Measurements from ENCODE around the gene MIER2.
"Not testable (repeated sequence)": the region's sequence is repeated elsewhere in the genome, so short reads cannot be mapped to it uniquely, and the experiment has no call there.

MIER2 gene

DNA sequence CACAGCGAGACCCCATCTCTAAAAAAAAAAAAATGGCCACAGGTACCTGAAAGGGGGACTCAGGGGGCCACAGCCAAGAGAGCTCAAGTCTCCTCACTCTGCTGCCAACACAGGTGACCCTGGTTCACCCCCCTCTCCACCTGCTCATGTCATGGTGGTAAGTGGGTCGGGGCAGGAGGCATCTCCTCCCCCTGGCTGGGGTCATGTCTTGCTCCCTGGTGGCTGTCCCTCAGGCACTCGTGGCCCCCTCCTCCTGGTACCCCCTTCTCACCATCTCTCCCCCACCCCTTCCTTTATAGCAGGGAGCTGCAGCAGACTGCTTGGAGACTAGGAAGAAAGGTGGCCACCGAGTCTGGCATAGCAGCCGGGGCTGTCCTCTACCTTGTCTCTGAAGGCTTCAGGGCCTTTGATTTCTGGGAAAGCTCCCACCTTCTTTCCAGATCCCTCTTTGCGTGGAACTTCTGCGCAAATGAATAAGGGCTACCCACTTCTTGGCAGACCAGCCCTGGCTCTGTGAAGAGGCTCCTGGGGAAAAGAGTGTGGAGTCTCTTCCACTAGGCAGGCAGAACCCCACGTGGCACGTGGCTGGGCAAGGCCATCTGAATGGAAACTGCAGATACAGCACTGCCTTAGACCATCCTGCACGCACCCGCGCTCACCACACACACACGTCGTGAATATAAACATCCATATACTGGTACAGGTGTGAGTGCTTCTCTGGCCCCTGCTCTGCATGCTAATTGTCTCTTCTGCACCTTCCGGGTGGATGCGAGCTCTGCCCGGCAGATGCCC, 20.1 kb upstream of the MIER2 start:
- no peak for DNase-seq (ENCODE audit: low read depth in 2 of 3, low spot score in 1 of 3)

DNA sequence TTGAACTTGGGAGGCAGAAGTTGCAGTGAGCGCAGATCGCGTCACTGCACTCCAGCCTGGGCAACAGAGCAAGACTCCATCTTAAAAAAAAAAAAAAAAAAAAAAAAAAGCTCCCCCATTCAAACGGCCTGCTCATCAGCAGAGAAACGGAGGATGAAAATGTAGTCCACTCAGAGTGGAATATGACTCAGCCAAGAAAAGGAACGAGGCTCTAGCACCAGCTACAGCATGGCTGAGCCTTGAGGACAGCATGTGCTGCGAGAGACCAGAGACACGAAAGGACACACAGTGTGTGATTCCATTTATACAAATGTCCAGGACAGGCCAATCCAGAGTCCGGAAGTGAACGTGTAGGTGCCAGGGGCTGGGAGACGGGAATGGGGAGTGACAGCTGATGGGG, 18.1 kb upstream of the MIER2 start:
- DNase-seq (ENCODE audit: low read depth in 2 of 3, low spot score in 1 of 3), result no peak

DNA sequence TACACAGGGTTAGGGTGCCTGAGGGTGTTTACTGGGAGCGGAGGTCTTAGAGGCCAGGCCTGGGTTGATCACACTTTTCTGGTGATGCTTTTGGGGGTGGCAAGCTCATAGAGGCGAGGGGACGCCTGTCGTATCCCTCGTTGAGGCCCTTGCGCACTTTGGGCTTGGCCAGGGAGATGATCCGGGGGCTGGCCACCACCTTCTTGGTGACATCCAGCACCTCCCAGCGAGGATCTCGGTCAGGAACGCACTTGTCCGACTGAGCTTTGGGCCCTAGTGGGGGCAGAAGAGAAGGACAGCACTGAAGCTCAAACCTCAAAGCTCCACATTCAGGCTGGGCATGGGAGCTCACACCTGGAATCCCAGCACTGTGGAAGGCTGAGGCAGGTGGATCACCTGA, 17.6 kb upstream of the MIER2 start:
- DNase-seq (ENCODE audit: low read depth in 2 of 3, low spot score in 1 of 3), result no peak

DNA sequence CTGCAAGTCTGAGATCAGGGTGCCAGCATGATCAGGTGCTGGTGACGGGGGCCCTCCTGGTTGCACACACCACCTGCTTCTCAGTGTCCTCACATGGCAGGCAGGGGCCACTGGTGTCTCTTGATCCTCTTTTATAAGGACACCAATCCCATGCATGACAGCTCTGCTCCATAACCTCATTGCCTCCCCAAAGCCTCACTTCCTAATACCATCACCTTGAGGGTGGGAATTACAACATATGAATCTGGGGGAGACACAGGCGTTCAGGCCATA, 15.0 kb upstream of the MIER2 start:
- DNase-seq (ENCODE audit: low read depth in 2 of 3, low spot score in 1 of 3), result no peak

DNA sequence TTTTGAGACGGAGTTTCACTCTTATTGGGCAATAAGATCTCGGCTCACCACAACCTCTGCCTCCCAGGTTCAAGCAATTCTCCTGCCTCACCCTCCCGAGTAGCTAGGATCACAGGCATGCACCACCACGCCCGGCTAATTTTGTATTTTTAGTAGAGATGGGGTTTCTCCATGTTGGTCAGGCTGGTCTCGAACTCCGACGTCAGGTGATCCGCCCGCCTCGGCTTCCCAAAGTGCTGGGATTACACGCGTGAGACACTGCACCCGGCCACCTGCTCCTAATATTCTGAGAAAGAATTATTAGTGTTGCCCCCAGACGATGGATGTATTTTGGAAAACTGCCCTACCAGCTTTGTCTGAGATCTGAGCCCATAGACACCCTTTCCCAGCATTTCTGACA, 10.9 kb upstream of the MIER2 start:
- DNase-seq (ENCODE audit: low read depth in 2 of 3, low spot score in 1 of 3), result not testable (repeated sequence)

- DNase-seq (ENCODE audit: low read depth in 2 of 3, low spot score in 1 of 3), result no peak
Observed at GRCh38 chr19:355134-355533, 10.5 kb upstream of the MIER2 start.

DNA sequence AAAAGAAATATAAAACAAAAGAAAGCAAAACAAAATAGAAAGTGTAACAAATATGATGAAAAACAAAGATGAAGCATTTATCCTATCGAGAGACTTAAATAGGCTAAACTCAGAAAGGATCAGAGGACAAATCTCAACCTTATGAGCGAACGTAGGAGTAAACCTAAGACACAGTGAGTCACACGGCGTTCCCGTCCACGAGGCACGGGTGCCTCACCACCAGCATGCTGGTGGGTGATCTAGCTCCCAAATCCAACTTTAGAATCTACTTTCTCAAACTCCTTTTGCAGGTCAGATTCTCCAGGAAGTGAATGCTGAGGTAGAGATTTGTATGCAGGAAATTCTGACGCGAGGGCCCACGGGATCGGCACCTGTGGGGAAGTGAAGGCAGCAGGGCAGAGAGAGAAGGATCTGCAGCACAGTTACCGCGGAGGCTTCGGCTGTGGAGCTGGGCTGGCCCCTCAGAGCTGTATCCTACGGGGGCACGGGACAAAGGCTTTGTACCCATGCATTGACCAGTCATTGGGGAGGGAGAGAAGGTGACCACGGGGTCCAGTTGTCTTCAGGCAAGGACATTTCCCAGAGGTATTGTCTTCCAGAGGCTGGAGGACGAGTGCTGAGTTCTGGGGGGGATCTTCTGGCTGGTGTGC, 7.5 kb upstream of the MIER2 start:
- DNase-seq (ENCODE audit: low read depth in 2 of 3, low spot score in 1 of 3), result no peak

GRCh38 chr19:347946-348861, 3.6 kb upstream of the MIER2 start:
- no peak for DNase-seq (ENCODE audit: low read depth in 2 of 3, low spot score in 1 of 3)

- DNase-seq (ENCODE audit: low read depth in 2 of 3, low spot score in 1 of 3), result no peak
Observed at GRCh38 chr19:345320-345879, 804 bp upstream of the MIER2 start.

- peak in 1 of 3 donors; percentile 18 for DNase-seq (ENCODE audit: low read depth in 2 of 3, low spot score in 1 of 3)
Observed at GRCh38 chr19:343941-344624, 513 bp downstream of the MIER2 start.

DNA sequence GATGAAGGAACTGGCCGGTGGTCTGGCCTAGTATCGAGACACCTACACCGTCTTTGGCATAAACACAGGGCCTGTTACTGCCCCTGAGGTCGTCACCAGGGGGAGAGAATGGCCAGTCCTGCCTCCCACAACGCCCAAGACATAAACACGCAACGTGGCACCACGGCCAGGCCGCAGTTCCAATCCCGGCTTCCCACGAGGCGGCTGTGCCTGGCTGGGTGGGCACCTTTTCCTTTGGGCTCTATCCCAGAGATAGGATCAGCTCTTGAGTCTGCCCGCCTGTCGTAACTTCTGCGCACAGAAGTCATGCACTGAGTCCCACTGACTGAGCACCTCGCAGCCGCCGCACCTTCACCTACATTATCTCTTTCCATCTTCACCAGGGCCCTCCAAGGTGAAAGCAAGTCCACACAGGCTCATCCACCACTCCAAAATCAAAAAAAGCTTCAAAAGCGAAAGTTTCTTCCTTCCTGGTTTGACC, 1.1 kb downstream of the MIER2 start:
- DNase-seq (ENCODE audit: low read depth in 2 of 3, low spot score in 1 of 3), result no peak

GRCh38 chr19:342801-343421, 1.7 kb downstream of the MIER2 start:
- no peak for DNase-seq (ENCODE audit: low read depth in 2 of 3, low spot score in 1 of 3)

- DNase-seq (ENCODE audit: low read depth in 2 of 3, low spot score in 1 of 3), result no peak
Observed at GRCh38 chr19:342128-342455, 2.5 kb downstream of the MIER2 start.

- no peak for DNase-seq (ENCODE audit: low read depth in 2 of 3, low spot score in 1 of 3)
Observed at GRCh38 chr19:341386-342127, 3.0 kb downstream of the MIER2 start.

DNA sequence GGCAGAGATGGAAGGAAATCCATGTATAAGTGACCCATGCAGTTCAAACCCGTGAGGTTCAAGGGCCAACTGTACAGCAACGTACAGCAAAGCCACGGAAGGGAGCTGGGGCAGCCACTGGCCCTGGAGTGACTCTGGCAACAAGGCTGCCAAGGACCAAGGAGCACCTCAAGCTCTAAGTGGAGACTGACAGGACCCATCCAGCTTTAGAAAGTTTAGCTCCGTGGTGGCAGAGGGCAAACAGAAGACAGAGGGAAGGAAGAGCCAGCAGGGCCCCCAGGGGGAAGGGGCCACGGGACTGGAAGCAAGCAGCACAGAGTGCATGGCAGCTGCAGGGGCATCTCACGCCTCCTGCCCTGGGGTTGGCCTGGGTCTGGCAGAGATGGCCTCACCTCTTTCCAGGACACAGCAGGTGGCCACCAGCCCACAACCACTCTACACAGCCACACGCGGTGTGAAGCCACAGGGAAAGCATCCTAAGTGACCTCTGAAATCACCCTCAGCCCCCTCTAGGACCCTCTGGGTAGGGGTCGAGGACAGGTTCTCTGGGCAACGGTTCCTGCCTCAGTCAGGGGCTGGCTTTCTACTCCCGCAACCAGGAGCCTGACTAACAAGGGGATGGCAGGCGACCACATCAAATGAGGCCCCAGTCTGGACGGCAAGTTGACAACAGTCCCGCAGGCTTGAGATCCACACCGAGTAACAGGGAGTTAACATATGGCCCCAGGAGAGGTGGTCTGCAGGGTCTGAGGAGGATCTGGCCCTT, 3.8 kb downstream of the MIER2 start:
- no peak for DNase-seq (ENCODE audit: low read depth in 2 of 3, low spot score in 1 of 3)

DNA sequence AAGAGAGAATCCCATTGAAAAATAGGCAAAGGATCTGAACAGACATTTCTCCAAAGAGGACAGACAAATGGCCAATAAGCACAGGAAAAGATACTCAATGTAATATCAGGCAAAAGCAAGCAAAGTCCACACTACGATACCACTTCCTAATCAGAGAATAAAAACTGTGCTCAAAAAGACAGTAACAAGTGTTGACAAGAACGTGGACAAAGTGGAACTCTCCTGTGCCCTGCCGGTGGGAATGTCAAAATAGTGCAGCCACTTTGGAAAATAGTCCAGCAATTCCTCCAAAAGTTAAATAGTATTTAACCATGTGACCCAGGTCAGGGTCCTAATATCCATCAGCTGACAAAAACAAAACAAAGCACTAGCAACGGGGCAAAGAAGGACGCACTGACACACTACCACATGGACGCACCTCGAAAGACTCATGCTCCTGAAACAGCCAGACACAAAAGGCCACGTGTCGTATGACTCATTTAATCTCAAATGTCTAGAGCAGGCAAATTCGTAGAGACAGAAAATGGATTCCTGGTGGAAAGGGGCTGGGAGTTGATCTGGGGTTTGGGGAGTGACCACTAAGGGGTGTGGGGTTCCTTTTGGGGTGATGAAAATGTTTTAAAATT, 5.2 kb downstream of the MIER2 start:
- no peak for DNase-seq (ENCODE audit: low read depth in 2 of 3, low spot score in 1 of 3)

DNA sequence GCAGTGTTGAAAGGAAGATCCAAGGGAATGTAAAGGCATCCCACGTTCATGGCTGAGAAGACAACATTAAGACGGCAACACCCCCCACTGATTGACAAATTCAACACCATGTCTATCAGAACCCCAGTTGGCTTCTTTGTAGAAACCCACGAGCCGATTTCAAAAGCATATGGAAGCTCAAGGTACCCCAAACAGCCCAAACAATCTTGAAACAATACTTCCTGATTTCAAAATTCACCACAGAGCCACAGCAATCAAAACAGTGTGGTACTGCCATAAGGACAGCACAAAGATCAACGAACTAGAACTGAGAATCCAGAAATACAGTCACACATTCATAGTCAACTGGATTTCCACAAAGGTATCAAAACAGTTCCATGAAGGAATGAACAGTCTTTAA, 6.2 kb downstream of the MIER2 start:
- DNase-seq (ENCODE audit: low read depth in 2 of 3, low spot score in 1 of 3), result no peak

- no peak for DNase-seq (ENCODE audit: low read depth in 2 of 3, low spot score in 1 of 3)
Observed at GRCh38 chr19:336067-336614, 8.5 kb downstream of the MIER2 start.

Data from stimulated activated CD4-positive, alpha-beta T cell treated with anti-CD3 and anti-CD28 coated beads, Interleukin-12 subunit alpha, Interleukin-12 subunit beta, amount 100 ng/mL, for 48 hours (primary cell).